ENCODE data around the gene CISD2. TPM values are rescaled to one million over a fixed set of nuclear protein-coding genes. Genes with fewer than 3 reads are reported as not detected.
A peak's percentile ranks its signal among the peaks of the same experiment; 100 is the strongest.
"Not testable (repeated sequence)": the region's sequence is repeated elsewhere in the genome, so short reads cannot be mapped to it uniquely, and the experiment has no call there.

CISD2 gene, protein sequence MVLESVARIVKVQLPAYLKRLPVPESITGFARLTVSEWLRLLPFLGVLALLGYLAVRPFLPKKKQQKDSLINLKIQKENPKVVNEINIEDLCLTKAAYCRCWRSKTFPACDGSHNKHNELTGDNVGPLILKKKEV
- 12.6 and 13.7 TPM in 2 replicates for total RNA-seq

DNA sequence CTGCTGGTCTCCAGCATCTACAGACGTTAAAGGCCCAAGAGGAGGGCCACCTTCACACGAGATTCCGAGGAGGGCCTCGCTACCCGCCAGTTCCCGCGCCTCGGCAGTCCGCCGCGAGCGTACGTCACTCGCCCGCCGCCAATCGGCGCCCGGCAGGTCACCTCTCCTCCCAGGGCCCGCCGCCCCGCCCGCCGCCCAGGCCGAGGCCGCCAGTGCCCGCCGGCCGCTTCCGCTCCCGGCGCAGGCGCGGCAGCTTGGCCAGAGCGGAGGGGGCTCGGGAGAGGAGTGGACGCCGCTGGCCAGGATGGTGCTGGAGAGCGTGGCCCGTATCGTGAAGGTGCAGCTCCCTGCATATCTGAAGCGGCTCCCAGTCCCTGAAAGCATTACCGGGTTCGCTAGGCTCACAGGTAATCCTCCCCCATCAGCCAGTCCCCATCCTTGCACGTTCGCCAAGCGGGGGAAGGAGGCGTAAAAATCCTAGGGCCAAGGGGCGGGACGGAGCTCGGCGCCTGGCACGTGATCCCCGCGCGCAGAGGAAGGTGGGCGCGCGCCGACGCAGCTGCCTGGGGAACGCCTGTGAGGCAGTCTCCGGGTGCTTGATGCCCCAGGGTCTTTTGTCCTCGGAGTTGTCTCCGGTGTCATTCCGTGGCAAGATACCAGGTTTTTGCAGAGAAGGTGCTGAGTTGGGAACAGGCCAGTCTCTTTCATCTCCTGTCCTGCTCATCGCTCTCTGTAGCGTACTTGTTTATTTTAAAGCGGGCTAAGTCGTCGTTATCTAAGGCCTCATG, at the start of gene CISD2:
CISD2 (plus strand) TSS at position 212 of the 788 bp plus-strand sequence; CDS start at position 305, 93 bp downstream.
- Mint-ChIP-seq H3K4me3 (peak within 1 kb of the TSS; percentile 97), H3K27me3 (no peaks in the 10 kb centered on the region), H3K27ac (peak within 1 kb of the TSS; percentile 97), H3K36me3 (ENCODE audit: low read depth) (peaks cover 15% of the 10 kb centered on the region), H3K9me3 (no peaks in the 10 kb centered on the region), H3K4me1 (peaks cover 51% of the 10 kb centered on the region)
- peak; percentile 91 for DNase-seq
- POLR2A ChIA-PET, result interaction anchor here (0.6 to 3.6 kb wide), 15 partner anchors 8 to 524 kb away, joined by 3 to 263 read pairs (median 4); partner anchors contain the start of genes MANBA, SLC39A8 and UBE2D3
- TF ChIP-seq, protein P1, sequence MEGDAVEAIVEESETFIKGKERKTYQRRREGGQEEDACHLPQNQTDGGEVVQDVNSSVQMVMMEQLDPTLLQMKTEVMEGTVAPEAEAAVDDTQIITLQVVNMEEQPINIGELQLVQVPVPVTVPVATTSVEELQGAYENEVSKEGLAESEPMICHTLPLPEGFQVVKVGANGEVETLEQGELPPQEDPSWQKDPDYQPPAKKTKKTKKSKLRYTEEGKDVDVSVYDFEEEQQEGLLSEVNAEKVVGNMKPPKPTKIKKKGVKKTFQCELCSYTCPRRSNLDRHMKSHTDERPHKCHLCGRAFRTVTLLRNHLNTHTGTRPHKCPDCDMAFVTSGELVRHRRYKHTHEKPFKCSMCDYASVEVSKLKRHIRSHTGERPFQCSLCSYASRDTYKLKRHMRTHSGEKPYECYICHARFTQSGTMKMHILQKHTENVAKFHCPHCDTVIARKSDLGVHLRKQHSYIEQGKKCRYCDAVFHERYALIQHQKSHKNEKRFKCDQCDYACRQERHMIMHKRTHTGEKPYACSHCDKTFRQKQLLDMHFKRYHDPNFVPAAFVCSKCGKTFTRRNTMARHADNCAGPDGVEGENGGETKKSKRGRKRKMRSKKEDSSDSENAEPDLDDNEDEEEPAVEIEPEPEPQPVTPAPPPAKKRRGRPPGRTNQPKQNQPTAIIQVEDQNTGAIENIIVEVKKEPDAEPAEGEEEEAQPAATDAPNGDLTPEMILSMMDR (IDR thresholded peaks at IDR 0.05), result no peak
- CTCF ChIA-PET, result interaction anchor here (1.5 to 2.3 kb wide), 2 partner anchors 10 to 41 kb away, joined by 3 to 14 read pairs; partner anchors contain the start of gene UBE2D3
- ATAC-seq (ENCODE audit: low read depth), result peak; percentile 86
- intact Hi-C loops (cut with micrococcal nuclease), result loop anchor here (1.0 to 10.0 kb wide), 9 partner anchors 41 to 524 kb away; partner anchors contain the start of genes BDH2, CENPE, MANBA and NFKB1

- H3K27me3 Mint-ChIP-seq; H3K4me3 Mint-ChIP-seq; intact Hi-C loops (cut with micrococcal nuclease); H3K9me3 Mint-ChIP-seq; CTCF ChIA-PET; ATAC-seq (ENCODE audit: low read depth); H3K27ac Mint-ChIP-seq; DNase-seq: not testable (repeated sequence)
- POLR2A ChIA-PET, result interaction anchor here (1.8 kb wide), 1 partner anchor 9 kb away, joined by 5 read pairs; no protein-coding TSS in a partner anchor
- Mint-ChIP-seq H3K4me1 (peaks cover 88% of the 10 kb centered on the region), H3K36me3 (ENCODE audit: low read depth) (peaks cover 81% of the 10 kb centered on the region)
Measured at GRCh38 chr4:102819100-102819499, 49.7 kb upstream of the CISD2 start.

GRCh38 chr4:102819588-102820365, 49.0 kb upstream of the CISD2 start:
- peaks cover 79% of the 10 kb centered on the region for H3K36me3 Mint-ChIP-seq (ENCODE audit: low read depth)
- no peaks in the 10 kb centered on the region for H3K27me3 Mint-ChIP-seq
- H3K4me1 Mint-ChIP-seq, result peaks cover 84% of the 10 kb centered on the region
- TF ChIP-seq, protein P1 (IDR thresholded peaks at IDR 0.05), result no peak
- DNase-seq (no peak), ATAC-seq (ENCODE audit: low read depth) (no peak)
- peak overlapping the region; percentile 59 for H3K4me3 Mint-ChIP-seq
- no peaks in the 10 kb centered on the region for H3K9me3 Mint-ChIP-seq
- intact Hi-C loops (cut with micrococcal nuclease), result loop anchor here (10.0 kb wide), 1 partner anchor 1925 kb away; no protein-coding TSS in a partner anchor
- ChIA-PET CTCF (no interaction called here), POLR2A (interaction anchor here (1.8 kb wide), 1 partner anchor 10 kb away, joined by 5 read pairs; no protein-coding TSS in a partner anchor)
- peak overlapping the region; percentile 57 for H3K27ac Mint-ChIP-seq

DNA sequence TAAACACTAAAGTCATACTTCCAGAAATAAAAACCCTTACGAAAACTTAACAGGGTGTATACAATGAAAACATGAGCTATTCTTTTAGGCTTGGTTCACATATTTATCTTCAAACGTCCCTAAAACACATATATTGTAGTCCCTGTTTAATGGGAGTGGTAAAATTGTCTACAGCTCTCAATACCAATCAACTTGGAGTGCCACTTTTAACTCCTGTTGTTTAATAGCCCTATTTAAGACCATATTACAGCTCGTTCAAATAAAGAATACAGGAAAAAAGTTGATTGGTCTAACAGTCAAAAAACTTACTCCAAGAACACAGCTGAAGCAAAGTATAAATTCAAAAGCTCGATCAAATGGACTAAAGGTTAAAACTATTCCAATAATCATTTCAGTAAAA, 45.3 kb upstream of the CISD2 start:
- TF ChIP-seq, protein P1 (IDR thresholded peaks at IDR 0.05), result no peak
- intact Hi-C loops (cut with micrococcal nuclease), result loop anchor here (10.0 kb wide), 1 partner anchor 1921 kb away; no protein-coding TSS in a partner anchor
- H3K36me3 Mint-ChIP-seq (ENCODE audit: low read depth), result peaks cover 57% of the 10 kb centered on the region
- no peak for DNase-seq
- peaks cover 58% of the 10 kb centered on the region for H3K4me1 Mint-ChIP-seq
- no peaks in the 10 kb centered on the region for H3K9me3 Mint-ChIP-seq
- H3K27ac Mint-ChIP-seq, result no peak overlapping the region
- ATAC-seq (ENCODE audit: low read depth), result no peak
- ChIA-PET CTCF (interaction anchor here (1.0 kb wide), 1 partner anchor 223 kb away, joined by 3 read pairs; no protein-coding TSS in a partner anchor), POLR2A (interaction anchor here (0.5 to 5.5 kb wide), 5 partner anchors 7 to 63 kb away, joined by 4 to 38 read pairs (median 13); partner anchors contain the start of genes CISD2 and MANBA)
- H3K27me3 Mint-ChIP-seq, result no peaks in the 10 kb centered on the region
- H3K4me3 Mint-ChIP-seq, result peak overlapping the region; percentile 72

DNA sequence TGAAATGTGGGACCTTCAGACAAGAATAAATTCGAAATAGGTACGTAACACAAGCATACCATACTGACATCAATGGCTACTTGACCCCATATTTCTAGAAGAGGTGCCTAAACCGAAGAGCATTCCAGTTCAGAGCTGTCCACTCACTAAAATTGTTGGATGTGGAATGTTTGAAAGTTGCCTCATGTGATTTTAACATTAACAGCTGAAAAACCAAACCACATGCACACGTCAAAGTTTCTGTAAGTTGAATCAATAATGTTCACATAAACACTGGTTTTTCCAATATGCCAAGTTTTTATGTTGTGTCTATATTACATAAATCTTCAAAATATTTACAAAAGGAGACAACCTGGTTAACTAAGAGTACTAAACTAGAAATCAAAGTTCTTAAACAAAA, 44.9 kb upstream of the CISD2 start:
- TF ChIP-seq, protein P1 (IDR thresholded peaks at IDR 0.05), result no peak
- ATAC-seq (ENCODE audit: low read depth) (no peak), DNase-seq (no peak)
- Mint-ChIP-seq H3K4me1 (peaks cover 57% of the 10 kb centered on the region), H3K36me3 (ENCODE audit: low read depth) (peaks cover 52% of the 10 kb centered on the region), H3K27ac (no peak overlapping the region), H3K9me3 (no peaks in the 10 kb centered on the region), H3K27me3 (no peaks in the 10 kb centered on the region), H3K4me3 (peak overlapping the region; percentile 72)
- ChIA-PET POLR2A (interaction anchor here (1.0 to 5.5 kb wide), 4 partner anchors 8 to 63 kb away, joined by 4 to 38 read pairs (median 15); partner anchors contain the start of genes CISD2 and MANBA), CTCF (no interaction called here)
- intact Hi-C loops (cut with micrococcal nuclease), result loop anchor here (10.0 kb wide), 1 partner anchor 1921 kb away; no protein-coding TSS in a partner anchor

All from activated B cell treated with CpG ODN at 0.5 μM for 24 hours (primary cell).